Measurements from ENCODE around the gene PLAAT2. TPM values are rescaled to one million over a fixed set of nuclear protein-coding genes. Genes with fewer than 3 reads are reported as not detected.
A peak's percentile ranks its signal among the peaks of the same experiment; 100 is the strongest.

PLAAT2 gene
- total and polyA plus RNA-seq, 9 of the 15 experiments (the other 6 are each of a cell fraction or from before 2014, with no cell fraction given), result not detected

DNA sequence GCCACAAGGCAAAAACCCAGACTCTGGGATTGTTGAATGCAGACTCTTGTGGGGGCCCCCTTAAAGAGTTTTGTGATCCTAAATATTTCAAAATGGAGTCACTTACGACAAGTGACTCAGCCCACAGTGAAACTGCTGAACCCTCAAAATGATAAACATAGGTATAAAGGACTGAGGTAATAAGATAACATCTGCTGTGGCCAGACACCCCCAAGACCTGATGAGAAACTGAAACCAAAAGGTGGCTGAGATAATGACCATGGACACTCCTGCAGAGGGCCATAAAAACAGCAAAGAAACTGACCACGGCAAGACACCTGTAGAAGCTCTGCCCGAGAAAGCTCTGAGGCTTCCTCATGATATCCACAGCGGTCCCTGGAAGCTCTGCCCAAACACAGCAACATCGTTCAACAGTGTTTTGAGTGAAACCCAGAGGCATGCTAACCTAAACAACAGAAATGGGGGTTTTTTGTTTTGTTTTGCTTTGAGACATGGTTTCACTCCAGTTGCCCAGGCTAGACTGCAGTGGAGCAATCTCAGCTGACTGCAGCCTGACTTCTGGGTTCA is 28.2 kb downstream of the PLAAT2 start (continued):
- TF ChIP-seq, protein P1, sequence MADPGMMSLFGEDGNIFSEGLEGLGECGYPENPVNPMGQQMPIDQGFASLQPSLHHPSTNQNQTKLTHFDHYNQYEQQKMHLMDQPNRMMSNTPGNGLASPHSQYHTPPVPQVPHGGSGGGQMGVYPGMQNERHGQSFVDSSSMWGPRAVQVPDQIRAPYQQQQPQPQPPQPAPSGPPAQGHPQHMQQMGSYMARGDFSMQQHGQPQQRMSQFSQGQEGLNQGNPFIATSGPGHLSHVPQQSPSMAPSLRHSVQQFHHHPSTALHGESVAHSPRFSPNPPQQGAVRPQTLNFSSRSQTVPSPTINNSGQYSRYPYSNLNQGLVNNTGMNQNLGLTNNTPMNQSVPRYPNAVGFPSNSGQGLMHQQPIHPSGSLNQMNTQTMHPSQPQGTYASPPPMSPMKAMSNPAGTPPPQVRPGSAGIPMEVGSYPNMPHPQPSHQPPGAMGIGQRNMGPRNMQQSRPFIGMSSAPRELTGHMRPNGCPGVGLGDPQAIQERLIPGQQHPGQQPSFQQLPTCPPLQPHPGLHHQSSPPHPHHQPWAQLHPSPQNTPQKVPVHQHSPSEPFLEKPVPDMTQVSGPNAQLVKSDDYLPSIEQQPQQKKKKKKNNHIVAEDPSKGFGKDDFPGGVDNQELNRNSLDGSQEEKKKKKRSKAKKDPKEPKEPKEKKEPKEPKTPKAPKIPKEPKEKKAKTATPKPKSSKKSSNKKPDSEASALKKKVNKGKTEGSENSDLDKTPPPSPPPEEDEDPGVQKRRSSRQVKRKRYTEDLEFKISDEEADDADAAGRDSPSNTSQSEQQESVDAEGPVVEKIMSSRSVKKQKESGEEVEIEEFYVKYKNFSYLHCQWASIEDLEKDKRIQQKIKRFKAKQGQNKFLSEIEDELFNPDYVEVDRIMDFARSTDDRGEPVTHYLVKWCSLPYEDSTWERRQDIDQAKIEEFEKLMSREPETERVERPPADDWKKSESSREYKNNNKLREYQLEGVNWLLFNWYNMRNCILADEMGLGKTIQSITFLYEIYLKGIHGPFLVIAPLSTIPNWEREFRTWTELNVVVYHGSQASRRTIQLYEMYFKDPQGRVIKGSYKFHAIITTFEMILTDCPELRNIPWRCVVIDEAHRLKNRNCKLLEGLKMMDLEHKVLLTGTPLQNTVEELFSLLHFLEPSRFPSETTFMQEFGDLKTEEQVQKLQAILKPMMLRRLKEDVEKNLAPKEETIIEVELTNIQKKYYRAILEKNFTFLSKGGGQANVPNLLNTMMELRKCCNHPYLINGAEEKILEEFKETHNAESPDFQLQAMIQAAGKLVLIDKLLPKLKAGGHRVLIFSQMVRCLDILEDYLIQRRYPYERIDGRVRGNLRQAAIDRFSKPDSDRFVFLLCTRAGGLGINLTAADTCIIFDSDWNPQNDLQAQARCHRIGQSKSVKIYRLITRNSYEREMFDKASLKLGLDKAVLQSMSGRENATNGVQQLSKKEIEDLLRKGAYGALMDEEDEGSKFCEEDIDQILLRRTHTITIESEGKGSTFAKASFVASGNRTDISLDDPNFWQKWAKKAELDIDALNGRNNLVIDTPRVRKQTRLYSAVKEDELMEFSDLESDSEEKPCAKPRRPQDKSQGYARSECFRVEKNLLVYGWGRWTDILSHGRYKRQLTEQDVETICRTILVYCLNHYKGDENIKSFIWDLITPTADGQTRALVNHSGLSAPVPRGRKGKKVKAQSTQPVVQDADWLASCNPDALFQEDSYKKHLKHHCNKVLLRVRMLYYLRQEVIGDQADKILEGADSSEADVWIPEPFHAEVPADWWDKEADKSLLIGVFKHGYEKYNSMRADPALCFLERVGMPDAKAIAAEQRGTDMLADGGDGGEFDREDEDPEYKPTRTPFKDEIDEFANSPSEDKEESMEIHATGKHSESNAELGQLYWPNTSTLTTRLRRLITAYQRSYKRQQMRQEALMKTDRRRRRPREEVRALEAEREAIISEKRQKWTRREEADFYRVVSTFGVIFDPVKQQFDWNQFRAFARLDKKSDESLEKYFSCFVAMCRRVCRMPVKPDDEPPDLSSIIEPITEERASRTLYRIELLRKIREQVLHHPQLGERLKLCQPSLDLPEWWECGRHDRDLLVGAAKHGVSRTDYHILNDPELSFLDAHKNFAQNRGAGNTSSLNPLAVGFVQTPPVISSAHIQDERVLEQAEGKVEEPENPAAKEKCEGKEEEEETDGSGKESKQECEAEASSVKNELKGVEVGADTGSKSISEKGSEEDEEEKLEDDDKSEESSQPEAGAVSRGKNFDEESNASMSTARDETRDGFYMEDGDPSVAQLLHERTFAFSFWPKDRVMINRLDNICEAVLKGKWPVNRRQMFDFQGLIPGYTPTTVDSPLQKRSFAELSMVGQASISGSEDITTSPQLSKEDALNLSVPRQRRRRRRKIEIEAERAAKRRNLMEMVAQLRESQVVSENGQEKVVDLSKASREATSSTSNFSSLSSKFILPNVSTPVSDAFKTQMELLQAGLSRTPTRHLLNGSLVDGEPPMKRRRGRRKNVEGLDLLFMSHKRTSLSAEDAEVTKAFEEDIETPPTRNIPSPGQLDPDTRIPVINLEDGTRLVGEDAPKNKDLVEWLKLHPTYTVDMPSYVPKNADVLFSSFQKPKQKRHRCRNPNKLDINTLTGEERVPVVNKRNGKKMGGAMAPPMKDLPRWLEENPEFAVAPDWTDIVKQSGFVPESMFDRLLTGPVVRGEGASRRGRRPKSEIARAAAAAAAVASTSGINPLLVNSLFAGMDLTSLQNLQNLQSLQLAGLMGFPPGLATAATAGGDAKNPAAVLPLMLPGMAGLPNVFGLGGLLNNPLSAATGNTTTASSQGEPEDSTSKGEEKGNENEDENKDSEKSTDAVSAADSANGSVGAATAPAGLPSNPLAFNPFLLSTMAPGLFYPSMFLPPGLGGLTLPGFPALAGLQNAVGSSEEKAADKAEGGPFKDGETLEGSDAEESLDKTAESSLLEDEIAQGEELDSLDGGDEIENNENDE (IDR thresholded peaks at IDR 0.05; ENCODE audit: low read depth, low read length), result no peak
- TF ChIP-seq ZNF561 (CRISPR knock-in tag; conservative IDR thresholded peaks at IDR 0.05) (peak; percentile 91), SRSF9 (IDR thresholded peaks at IDR 0.05; ENCODE audit: borderline replicate concordance, low read depth, low read length) (no peak), MTA2 (IDR thresholded peaks at IDR 0.05; ENCODE audit: low read depth) (no peak), FOXJ2 (tag; IDR thresholded peaks at IDR 0.05) (no peak), SMARCA4 (IDR thresholded peaks at IDR 0.05) (no peak)
- TF ChIP-seq, protein P2, sequence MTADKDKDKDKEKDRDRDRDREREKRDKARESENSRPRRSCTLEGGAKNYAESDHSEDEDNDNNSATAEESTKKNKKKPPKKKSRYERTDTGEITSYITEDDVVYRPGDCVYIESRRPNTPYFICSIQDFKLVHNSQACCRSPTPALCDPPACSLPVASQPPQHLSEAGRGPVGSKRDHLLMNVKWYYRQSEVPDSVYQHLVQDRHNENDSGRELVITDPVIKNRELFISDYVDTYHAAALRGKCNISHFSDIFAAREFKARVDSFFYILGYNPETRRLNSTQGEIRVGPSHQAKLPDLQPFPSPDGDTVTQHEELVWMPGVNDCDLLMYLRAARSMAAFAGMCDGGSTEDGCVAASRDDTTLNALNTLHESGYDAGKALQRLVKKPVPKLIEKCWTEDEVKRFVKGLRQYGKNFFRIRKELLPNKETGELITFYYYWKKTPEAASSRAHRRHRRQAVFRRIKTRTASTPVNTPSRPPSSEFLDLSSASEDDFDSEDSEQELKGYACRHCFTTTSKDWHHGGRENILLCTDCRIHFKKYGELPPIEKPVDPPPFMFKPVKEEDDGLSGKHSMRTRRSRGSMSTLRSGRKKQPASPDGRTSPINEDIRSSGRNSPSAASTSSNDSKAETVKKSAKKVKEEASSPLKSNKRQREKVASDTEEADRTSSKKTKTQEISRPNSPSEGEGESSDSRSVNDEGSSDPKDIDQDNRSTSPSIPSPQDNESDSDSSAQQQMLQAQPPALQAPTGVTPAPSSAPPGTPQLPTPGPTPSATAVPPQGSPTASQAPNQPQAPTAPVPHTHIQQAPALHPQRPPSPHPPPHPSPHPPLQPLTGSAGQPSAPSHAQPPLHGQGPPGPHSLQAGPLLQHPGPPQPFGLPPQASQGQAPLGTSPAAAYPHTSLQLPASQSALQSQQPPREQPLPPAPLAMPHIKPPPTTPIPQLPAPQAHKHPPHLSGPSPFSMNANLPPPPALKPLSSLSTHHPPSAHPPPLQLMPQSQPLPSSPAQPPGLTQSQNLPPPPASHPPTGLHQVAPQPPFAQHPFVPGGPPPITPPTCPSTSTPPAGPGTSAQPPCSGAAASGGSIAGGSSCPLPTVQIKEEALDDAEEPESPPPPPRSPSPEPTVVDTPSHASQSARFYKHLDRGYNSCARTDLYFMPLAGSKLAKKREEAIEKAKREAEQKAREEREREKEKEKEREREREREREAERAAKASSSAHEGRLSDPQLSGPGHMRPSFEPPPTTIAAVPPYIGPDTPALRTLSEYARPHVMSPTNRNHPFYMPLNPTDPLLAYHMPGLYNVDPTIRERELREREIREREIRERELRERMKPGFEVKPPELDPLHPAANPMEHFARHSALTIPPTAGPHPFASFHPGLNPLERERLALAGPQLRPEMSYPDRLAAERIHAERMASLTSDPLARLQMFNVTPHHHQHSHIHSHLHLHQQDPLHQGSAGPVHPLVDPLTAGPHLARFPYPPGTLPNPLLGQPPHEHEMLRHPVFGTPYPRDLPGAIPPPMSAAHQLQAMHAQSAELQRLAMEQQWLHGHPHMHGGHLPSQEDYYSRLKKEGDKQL (CRISPR knock-in tag; IDR thresholded peaks at IDR 0.05; ENCODE audit: borderline replicate concordance), result no peak
- TF ChIP-seq, protein P3, sequence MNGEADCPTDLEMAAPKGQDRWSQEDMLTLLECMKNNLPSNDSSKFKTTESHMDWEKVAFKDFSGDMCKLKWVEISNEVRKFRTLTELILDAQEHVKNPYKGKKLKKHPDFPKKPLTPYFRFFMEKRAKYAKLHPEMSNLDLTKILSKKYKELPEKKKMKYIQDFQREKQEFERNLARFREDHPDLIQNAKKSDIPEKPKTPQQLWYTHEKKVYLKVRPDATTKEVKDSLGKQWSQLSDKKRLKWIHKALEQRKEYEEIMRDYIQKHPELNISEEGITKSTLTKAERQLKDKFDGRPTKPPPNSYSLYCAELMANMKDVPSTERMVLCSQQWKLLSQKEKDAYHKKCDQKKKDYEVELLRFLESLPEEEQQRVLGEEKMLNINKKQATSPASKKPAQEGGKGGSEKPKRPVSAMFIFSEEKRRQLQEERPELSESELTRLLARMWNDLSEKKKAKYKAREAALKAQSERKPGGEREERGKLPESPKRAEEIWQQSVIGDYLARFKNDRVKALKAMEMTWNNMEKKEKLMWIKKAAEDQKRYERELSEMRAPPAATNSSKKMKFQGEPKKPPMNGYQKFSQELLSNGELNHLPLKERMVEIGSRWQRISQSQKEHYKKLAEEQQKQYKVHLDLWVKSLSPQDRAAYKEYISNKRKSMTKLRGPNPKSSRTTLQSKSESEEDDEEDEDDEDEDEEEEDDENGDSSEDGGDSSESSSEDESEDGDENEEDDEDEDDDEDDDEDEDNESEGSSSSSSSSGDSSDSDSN (IDR thresholded peaks at IDR 0.05; ENCODE audit: borderline replicate concordance in 1 of 2, low read depth in 2 of 2, low read length in 2 of 2), result no peak

All from K562 (cell line).